Liver (tissue), 9 donors: Measurements from ENCODE around the gene PCDHB5. TPM values are rescaled to one million over a fixed set of nuclear protein-coding genes. Genes with fewer than 3 reads are reported as not detected.

Experiments
- DNase-seq: peaks from one replicate; pipeline ENCODE4 v3.0.0-alpha.2; 2017; ENCODE audit warnings: low spot score
- H3K27ac ChIP-seq, 2 donors: one replicate each; pipeline ENCODE4 v1.7.0; 2013; ENCODE audit warnings: inconsistent platforms in 2 of 2, low read length in 2 of 2, control low read depth in 1 of 2, low read depth in 1 of 2, mild to moderate bottlenecking in 1 of 2
- H3K27me3 ChIP-seq, 4 donors: one replicate each; pipeline versions ENCODE4 v1.6.1 to v1.7.0; 2013; ENCODE audit warnings: low read length in 3 of 4, inconsistent platforms in 1 of 4, mild to moderate bottlenecking in 1 of 4, moderate library complexity in 1 of 4; ENCODE audit not compliant: control insufficient read depth in 4 of 4, insufficient read depth in 4 of 4
- H3K36me3 ChIP-seq, 4 donors: one replicate each; pipeline versions ENCODE4 v1.6.1 to v1.7.0; 2013; ENCODE audit warnings: low read length in 3 of 4, mild to moderate bottlenecking in 3 of 4, low read depth in 1 of 4, moderate library complexity in 1 of 4; ENCODE audit not compliant: control insufficient read depth in 4 of 4, insufficient read depth in 3 of 4
- H3K4me1 ChIP-seq, 4 donors: one replicate each; pipeline versions ENCODE4 v1.6.1 to v1.7.0; 2013; ENCODE audit warnings: low read length in 3 of 4, mild to moderate bottlenecking in 3 of 4, moderate library complexity in 1 of 4; ENCODE audit not compliant: control insufficient read depth in 4 of 4, insufficient read depth in 4 of 4
- H3K4me3 ChIP-seq, 3 donors: one replicate each; pipeline versions ENCODE4 v1.6.1 to v1.7.0; 2013; ENCODE audit warnings: low read length in 3 of 3, control low read depth in 1 of 3, low read depth in 1 of 3, mild to moderate bottlenecking in 1 of 3
- H3K9ac ChIP-seq, 2 donors: one replicate each; pipeline ENCODE4 v1.7.0; 2013; ENCODE audit warnings: low read length in 2 of 2, mild to moderate bottlenecking in 2 of 2, moderate library complexity in 2 of 2, control low read depth in 1 of 2, low read depth in 1 of 2
- H3K9me3 ChIP-seq, 4 donors: one replicate each; pipeline versions ENCODE4 v1.6.1 to v1.7.0; 2013; ENCODE audit warnings: low read length in 3 of 4; ENCODE audit not compliant: control insufficient read depth in 4 of 4
- ATF3 ChIP-seq: IDR thresholded peaks from 2 replicates; pipeline ENCODE4 v1.6.1; 2016; ENCODE audit warnings: antibody characterized with exemption
- CTCF ChIP-seq: fragments of 150-350 bp; IDR thresholded peaks from 2 replicates; pipeline ENCODE4 v1.5.1; 2017; ENCODE audit warnings: improper control_type of control experiment, low read depth, low read length; ENCODE audit not compliant: missing input control
- EGR1 ChIP-seq, 2 donors: IDR thresholded peaks; 2 replicates each; pipeline ENCODE4 v1.6.1; 2016 to 2018; ENCODE audit warnings: antibody characterized with exemption in 2 of 2, low read depth in 2 of 2
- FOXA1 ChIP-seq: IDR thresholded peaks from 2 replicates; pipeline ENCODE4 v1.6.1; 2016; ENCODE audit warnings: antibody characterized with exemption
- FOXA2 ChIP-seq: IDR thresholded peaks from 2 replicates; pipeline ENCODE4 v1.6.1; 2016; ENCODE audit warnings: antibody characterized with exemption
- GABPA ChIP-seq, 2 donors: IDR thresholded peaks in 1 of 2; conservative IDR thresholded peaks in 1 of 2; 2 replicates each; pipeline ENCODE4 v1.6.1; 2016; ENCODE audit warnings: antibody characterized with exemption in 2 of 2, mild to moderate bottlenecking in 1 of 2, moderate library complexity in 1 of 2
- HNF4A ChIP-seq, 2 donors: conservative IDR thresholded peaks; 2 replicates each; pipeline ENCODE4 v1.6.1; 2016; ENCODE audit warnings: antibody characterized with exemption in 2 of 2, mild to moderate bottlenecking in 2 of 2
- HNF4G ChIP-seq: IDR thresholded peaks from 2 replicates; pipeline ENCODE4 v1.6.1; 2016; ENCODE audit warnings: antibody characterized with exemption
- JUND ChIP-seq, 2 donors: IDR thresholded peaks; 2 replicates each; pipeline ENCODE4 v1.6.1; 2016; ENCODE audit warnings: antibody characterized with exemption in 2 of 2
- MAX ChIP-seq: IDR thresholded peaks from 2 replicates; pipeline ENCODE4 v1.6.1; 2016; ENCODE audit warnings: antibody characterized with exemption
- NR2F2 ChIP-seq: IDR thresholded peaks from 2 replicates; pipeline ENCODE4 v1.6.1; 2016; ENCODE audit warnings: antibody characterized with exemption
- RAD21 ChIP-seq, 2 donors: IDR thresholded peaks; 2 replicates each; pipeline ENCODE4 v1.6.1; 2016; ENCODE audit warnings: antibody characterized with exemption in 2 of 2, mild to moderate bottlenecking in 2 of 2
- RXRA ChIP-seq, 2 donors: IDR thresholded peaks; 2 replicates each; pipeline ENCODE4 v1.6.1; 2017 to 2018; ENCODE audit warnings: antibody characterized with exemption in 2 of 2, mild to moderate bottlenecking in 1 of 2
- SP1 ChIP-seq: IDR thresholded peaks from 2 replicates; pipeline ENCODE4 v1.6.1; 2018; ENCODE audit warnings: antibody characterized with exemption, mild to moderate bottlenecking
- TAF1 ChIP-seq: conservative IDR thresholded peaks from 2 replicates; pipeline ENCODE4 v1.6.1; 2016; ENCODE audit warnings: antibody characterized with exemption, mild to moderate bottlenecking
- YY1 ChIP-seq: IDR thresholded peaks from 2 replicates; pipeline ENCODE4 v1.6.1; 2016; ENCODE audit warnings: antibody characterized with exemption, mild to moderate bottlenecking
- ZBTB33 ChIP-seq: IDR thresholded peaks from 2 replicates; pipeline ENCODE4 v1.6.1; 2016; ENCODE audit warnings: antibody characterized with exemption
- WGBS: extraction: QIAGEN DNeasy Blood & Tissue Kit; methylation state at CpG from one replicate; pipeline ENCODE4 v1.1.7; 2013; 5-methylcytosine and 5-hydroxymethylcytosine counted together
- polyA plus RNA-seq, 2 donors: library from polyadenylated mRNA; stranded (reverse) in 1 of 2; unstranded in 1 of 2; fragments of 200-250 nt in 1 of 2; fragments of >200 nt in 1 of 2; fragmentation: Nextera tagmentation in 1 of 2; extraction: Ambion mirVana in 1 of 2; gene quantifications; one replicate each; pipeline versions ENCODE4 v1.2.1 to v1.2.3, GENCODE V29; 2013 to 2015
- total RNA-seq, 2 donors: library from RNA; depleted of rRNA; stranded (reverse); fragments of >200 nt; gene quantifications; one replicate each; pipeline ENCODE4 v1.2.3, GENCODE V29; 2014
- TF ChIP-seq, protein P1 (sequence below): IDR thresholded peaks from 2 replicates; pipeline ENCODE4 v1.6.1; 2016; ENCODE audit warnings: antibody characterized with exemption, mild to moderate bottlenecking
- donor health status: healthy.
- donor health status: healthy.
- donor health status: healthy.
- donor health status: healthy.
- donor health status: healthy.

Gene PCDHB5
- total and polyA plus RNA-seq, 4 donors, result 0.17 to 0.42 (median 0.38) TPM

GRCh38 chr5:141180313-141180712 lies 45.3 kb downstream of the PCDHB5 start:
- WGBS, result 27% methylated on average over 1 of the region's 1 CpG
- Histone ChIP-seq H3K27ac (no peak overlapping the region), H3K9ac (no peak overlapping the region), H3K9me3 (peaks cover 20 to 50% (median 26%) of the 10 kb centered on the region in 4 donors), H3K4me1 (no peaks in the 10 kb centered on the region), H3K27me3 (peaks cover 0 to 13% (median 2%) of the 10 kb centered on the region in 4 donors), H3K4me3 (no peak overlapping the region), H3K36me3 (no peaks in the 10 kb centered on the region)
- TF ChIP-seq HNF4G, result no peak
- no peak for TF ChIP-seq ATF3
- TF ChIP-seq MAX, result no peak
- no peak for TF ChIP-seq NR2F2
- TF ChIP-seq TAF1, result no peak
- no peak for TF ChIP-seq EGR1 (IDR thresholded peaks at IDR 0.05; ENCODE audit: low read depth in 2 of 2)
- no peak for TF ChIP-seq ZBTB33
- TF ChIP-seq CTCF, result no peak
- no peak for TF ChIP-seq FOXA2
- TF ChIP-seq YY1, result no peak
- no peak for TF ChIP-seq RXRA (IDR thresholded peaks at IDR 0.05)
- TF ChIP-seq FOXA1, result no peak
- no peak for TF ChIP-seq RAD21 (IDR thresholded peaks at IDR 0.05)
- TF ChIP-seq, protein P1, sequence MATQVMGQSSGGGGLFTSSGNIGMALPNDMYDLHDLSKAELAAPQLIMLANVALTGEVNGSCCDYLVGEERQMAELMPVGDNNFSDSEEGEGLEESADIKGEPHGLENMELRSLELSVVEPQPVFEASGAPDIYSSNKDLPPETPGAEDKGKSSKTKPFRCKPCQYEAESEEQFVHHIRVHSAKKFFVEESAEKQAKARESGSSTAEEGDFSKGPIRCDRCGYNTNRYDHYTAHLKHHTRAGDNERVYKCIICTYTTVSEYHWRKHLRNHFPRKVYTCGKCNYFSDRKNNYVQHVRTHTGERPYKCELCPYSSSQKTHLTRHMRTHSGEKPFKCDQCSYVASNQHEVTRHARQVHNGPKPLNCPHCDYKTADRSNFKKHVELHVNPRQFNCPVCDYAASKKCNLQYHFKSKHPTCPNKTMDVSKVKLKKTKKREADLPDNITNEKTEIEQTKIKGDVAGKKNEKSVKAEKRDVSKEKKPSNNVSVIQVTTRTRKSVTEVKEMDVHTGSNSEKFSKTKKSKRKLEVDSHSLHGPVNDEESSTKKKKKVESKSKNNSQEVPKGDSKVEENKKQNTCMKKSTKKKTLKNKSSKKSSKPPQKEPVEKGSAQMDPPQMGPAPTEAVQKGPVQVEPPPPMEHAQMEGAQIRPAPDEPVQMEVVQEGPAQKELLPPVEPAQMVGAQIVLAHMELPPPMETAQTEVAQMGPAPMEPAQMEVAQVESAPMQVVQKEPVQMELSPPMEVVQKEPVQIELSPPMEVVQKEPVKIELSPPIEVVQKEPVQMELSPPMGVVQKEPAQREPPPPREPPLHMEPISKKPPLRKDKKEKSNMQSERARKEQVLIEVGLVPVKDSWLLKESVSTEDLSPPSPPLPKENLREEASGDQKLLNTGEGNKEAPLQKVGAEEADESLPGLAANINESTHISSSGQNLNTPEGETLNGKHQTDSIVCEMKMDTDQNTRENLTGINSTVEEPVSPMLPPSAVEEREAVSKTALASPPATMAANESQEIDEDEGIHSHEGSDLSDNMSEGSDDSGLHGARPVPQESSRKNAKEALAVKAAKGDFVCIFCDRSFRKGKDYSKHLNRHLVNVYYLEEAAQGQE, result no peak
- TF ChIP-seq HNF4A (conservative IDR thresholded peaks at IDR 0.05), result no peak
- TF ChIP-seq JUND (IDR thresholded peaks at IDR 0.05), result no peak
- no peak for TF ChIP-seq SP1
- TF ChIP-seq GABPA (IDR thresholded peaks at IDR 0.05 in 1 of 2, conservative IDR thresholded peaks at IDR 0.05 in 1 of 2), result no peak
- DNase-seq, result no peak
